Upper lobe of right lung (tissue), 1 donor: Measurements from ENCODE around the gene PRKAR1B. TPM values are rescaled to one million over a fixed set of nuclear protein-coding genes. Genes with fewer than 3 reads are reported as not detected.

Experiments used
- ATAC-seq: fragments of 200-7000 bp; cut with Tn5 transposase; one replicate; pipeline ENCODE4 v1.9.1; 2020; ENCODE audit warnings: mild to moderate bottlenecking, moderate library complexity
- DNase-seq: peaks from one replicate; pipeline ENCODE4 v3.0.0-alpha.2; 2020
- H3K27ac ChIP-seq: fragments of 200-600 bp; one replicate; pipeline ENCODE4 v1.8.0; 2022
- H3K27me3 ChIP-seq: fragments of 200-600 bp; one replicate; pipeline ENCODE4 v1.8.0; 2022; ENCODE audit warnings: mild to moderate bottlenecking
- H3K36me3 ChIP-seq: fragments of 200-600 bp; one replicate; pipeline ENCODE4 v1.8.0; 2022
- H3K4me1 ChIP-seq: fragments of 200-600 bp; one replicate; pipeline ENCODE4 v1.8.0; 2022
- H3K4me3 ChIP-seq: fragments of 200-600 bp; one replicate; pipeline ENCODE4 v1.8.0; 2022; ENCODE audit warnings: mild to moderate bottlenecking
- H3K9me3 ChIP-seq: fragments of 200-600 bp; one replicate; pipeline ENCODE4 v1.8.0; 2022
- CTCF ChIP-seq: fragments of 200-600 bp; IDR thresholded peaks from one replicate; pipeline ENCODE4 v1.8.0; 2022; ENCODE audit warnings: antibody characterized with exemption
- intact Hi-C: fragments of 100-400 bp; cut with DNase I; formaldehyde crosslinking; loops from one replicate; pipeline ENCODE4 v1.11.0; 2022
- total RNA-seq: library from RNA; stranded (reverse); fragmentation: NEBNext Ultra II Directional; extraction: Animal tissue kit (Norgen Biotek cat#: 25700); gene quantifications from one replicate; pipeline ENCODE4 v1.2.1, GENCODE V29; 2021
- donor health status: DM: no; HTN: yes; CAD: no; lungs with severe emphysema.

Gene PRKAR1B
- total RNA-seq, 1 donor from 2014 or later = 25.7 TPM

- ATAC-seq = no peak
These were observed 210.2 kb downstream of the PRKAR1B start for GRCh38 chr7:516606-517456.

GRCh38 chr7:516216-516605 lies 210.9 kb downstream of the PRKAR1B start:
- H3K4me1 ChIP-seq = peaks cover 30% of the 10 kb centered on the region
- intact Hi-C loops = loop anchor here (5.0 kb wide), 1 partner anchor 184 kb away; no protein-coding TSS in a partner anchor

More at GRCh38 chr7:516606-517456, 210.2 kb downstream of the PRKAR1B start:
- intact Hi-C loops = loop anchor here (5.0 kb wide), 1 partner anchor 185 kb away; no protein-coding TSS in a partner anchor
- peaks cover 16% of the 10 kb centered on the region for H3K27me3 ChIP-seq
- no peak for DNase-seq
- no peaks in the 10 kb centered on the region for H3K9me3 ChIP-seq
- H3K4me3 ChIP-seq = peak overlapping the region; percentile 57
- H3K27ac ChIP-seq = peak overlapping the region; percentile 55
- H3K4me1 ChIP-seq = peaks cover 36% of the 10 kb centered on the region
- no peak for TF ChIP-seq CTCF
- H3K36me3 ChIP-seq = no peaks in the 10 kb centered on the region

GRCh38 chr7:515628-516027 lies 211.5 kb downstream of the PRKAR1B start:
- ATAC-seq (no peak), DNase-seq (no peak)
- H3K9me3 ChIP-seq = no peaks in the 10 kb centered on the region
- H3K27ac ChIP-seq = no peak overlapping the region
- H3K4me1 ChIP-seq = peaks cover 24% of the 10 kb centered on the region
- intact Hi-C loops = loop anchor here (5.0 kb wide), 1 partner anchor 183 kb away; no protein-coding TSS in a partner anchor
- peaks cover 5% of the 10 kb centered on the region for H3K27me3 ChIP-seq
- TF ChIP-seq CTCF = no peak
- peak overlapping the region; percentile 57 for H3K4me3 ChIP-seq
- peaks cover 4% of the 10 kb centered on the region for H3K36me3 ChIP-seq

More at GRCh38 chr7:516216-516605, 210.9 kb downstream of the PRKAR1B start:
- peaks cover 4% of the 10 kb centered on the region for H3K36me3 ChIP-seq
- ATAC-seq (no peak), DNase-seq (no peak)
- no peak for TF ChIP-seq CTCF
- peaks cover 10% of the 10 kb centered on the region for H3K27me3 ChIP-seq
- no peaks in the 10 kb centered on the region for H3K9me3 ChIP-seq
- peak overlapping the region; percentile 47 for H3K27ac ChIP-seq
- peak overlapping the region; percentile 57 for H3K4me3 ChIP-seq

- Histone ChIP-seq H3K4me1 (peaks cover 19% of the 10 kb centered on the region), H3K4me3 (no peak overlapping the region), H3K9me3 (no peaks in the 10 kb centered on the region), H3K27me3 (no peaks in the 10 kb centered on the region), H3K36me3 (peaks cover 8% of the 10 kb centered on the region), H3K27ac (no peak overlapping the region)
- no peak for DNase-seq
- TF ChIP-seq CTCF = no peak
- ATAC-seq = no peak
- intact Hi-C loops = loop anchor here (5.0 kb wide), 1 partner anchor 183 kb away; no protein-coding TSS in a partner anchor
These were observed 212.2 kb downstream of the PRKAR1B start for GRCh38 chr7:514651-515598.

GRCh38 chr7:514242-514641 lies 212.8 kb downstream of the PRKAR1B start:
- no peak overlapping the region for H3K27ac ChIP-seq
- no peaks in the 10 kb centered on the region for H3K27me3 ChIP-seq
- ATAC-seq (no peak), DNase-seq (no peak)
- H3K4me1 ChIP-seq = peaks cover 19% of the 10 kb centered on the region
- intact Hi-C loops = no loop called here
- H3K36me3 ChIP-seq = peaks cover 14% of the 10 kb centered on the region
- TF ChIP-seq CTCF = no peak
- H3K4me3 ChIP-seq = no peak overlapping the region
- H3K9me3 ChIP-seq = no peaks in the 10 kb centered on the region
